Stomach (tissue), 4 donors: Measurements from ENCODE around the gene CXCL8.

Source experiments
- POLR2A ChIP-seq, 4 donors: fragments of 450-650 bp; IDR thresholded peaks; one replicate each; pipeline ENCODE4 v1.6.1; 2016; ENCODE audit warnings: antibody characterized with exemption in 4 of 4, control low read depth in 2 of 4, mild to moderate bottlenecking in 1 of 4, moderate library complexity in 1 of 4
- POLR2AphosphoS5 ChIP-seq, 3 donors: sonication (generic); formaldehyde crosslinking; IDR thresholded peaks; one replicate each; pipeline ENCODE4 v1.6.1; 2016; ENCODE audit warnings: antibody characterized with exemption in 3 of 3
- TF ChIP-seq, protein P1 (sequence below), 7 experiments: fragments of 450-650 bp in 4 of 7; fragments of 200-600 bp in 3 of 7; sonication (generic) in 3 of 7; IDR thresholded peaks; one replicate each; pipeline ENCODE4 v1.5.1; 2016 to 2019; ENCODE audit warnings: antibody characterized with exemption in 7 of 7, control low read depth in 2 of 7, mild to moderate bottlenecking in 1 of 7

DNA sequence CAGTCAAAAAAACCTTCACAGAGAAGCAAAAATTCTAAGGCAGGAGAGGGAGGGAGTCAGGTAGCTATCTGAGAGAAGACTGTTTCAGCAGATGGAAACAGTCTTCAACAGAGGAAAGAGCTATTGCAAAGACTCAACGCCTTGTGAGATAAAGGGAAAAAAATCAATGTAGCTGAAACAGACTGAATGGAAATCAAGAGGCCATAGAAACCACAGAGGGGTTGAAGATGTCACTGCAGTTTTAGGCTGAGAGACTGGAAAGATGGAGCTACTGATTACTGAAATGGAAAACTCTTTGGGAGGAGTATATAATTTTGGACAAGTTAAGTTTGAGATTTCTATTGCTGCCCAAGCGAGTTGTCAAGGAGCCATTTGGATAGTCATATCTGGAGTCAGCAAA, 28.4 kb upstream of the CXCL8 start:
- TF ChIP-seq, protein P1, sequence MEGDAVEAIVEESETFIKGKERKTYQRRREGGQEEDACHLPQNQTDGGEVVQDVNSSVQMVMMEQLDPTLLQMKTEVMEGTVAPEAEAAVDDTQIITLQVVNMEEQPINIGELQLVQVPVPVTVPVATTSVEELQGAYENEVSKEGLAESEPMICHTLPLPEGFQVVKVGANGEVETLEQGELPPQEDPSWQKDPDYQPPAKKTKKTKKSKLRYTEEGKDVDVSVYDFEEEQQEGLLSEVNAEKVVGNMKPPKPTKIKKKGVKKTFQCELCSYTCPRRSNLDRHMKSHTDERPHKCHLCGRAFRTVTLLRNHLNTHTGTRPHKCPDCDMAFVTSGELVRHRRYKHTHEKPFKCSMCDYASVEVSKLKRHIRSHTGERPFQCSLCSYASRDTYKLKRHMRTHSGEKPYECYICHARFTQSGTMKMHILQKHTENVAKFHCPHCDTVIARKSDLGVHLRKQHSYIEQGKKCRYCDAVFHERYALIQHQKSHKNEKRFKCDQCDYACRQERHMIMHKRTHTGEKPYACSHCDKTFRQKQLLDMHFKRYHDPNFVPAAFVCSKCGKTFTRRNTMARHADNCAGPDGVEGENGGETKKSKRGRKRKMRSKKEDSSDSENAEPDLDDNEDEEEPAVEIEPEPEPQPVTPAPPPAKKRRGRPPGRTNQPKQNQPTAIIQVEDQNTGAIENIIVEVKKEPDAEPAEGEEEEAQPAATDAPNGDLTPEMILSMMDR (IDR thresholded peaks at IDR 0.05) = no peak
- TF ChIP-seq POLR2A (IDR thresholded peaks at IDR 0.05) = no peak
- TF ChIP-seq POLR2AphosphoS5 (IDR thresholded peaks at IDR 0.05) = no peak
